Measurements from ENCODE around the gene SLC15A5. TPM values are rescaled to one million over a fixed set of nuclear protein-coding genes. Genes with fewer than 3 reads are reported as not detected.

SLC15A5 gene
- total RNA-seq, 1 experiment from 2014 or later: not detected

GRCh38 chr12:16163146-16163545, 114.3 kb downstream of the SLC15A5 start:
- intact Hi-C loops (cut with micrococcal nuclease; ENCODE audit: unreplicated experiment): loop anchor here (5.0 kb wide), 1 partner anchor 86 kb away; no protein-coding TSS in a partner anchor
- H3K9me3 Mint-ChIP-seq (ENCODE audit: low read depth, unreplicated experiment): no peaks in the 10 kb centered on the region
- TF ChIP-seq CTCF (IDR thresholded peaks at IDR 0.05; ENCODE audit: unreplicated experiment): no peak
- no peak overlapping the region for H3K27ac Mint-ChIP-seq (ENCODE audit: unreplicated experiment)
- no peak overlapping the region for H3K4me3 Mint-ChIP-seq (ENCODE audit: low read depth, unreplicated experiment)
- no peaks in the 10 kb centered on the region for H3K27me3 Mint-ChIP-seq (ENCODE audit: unreplicated experiment)
- DNase-seq: no peak
- no peaks in the 10 kb centered on the region for H3K36me3 Mint-ChIP-seq (ENCODE audit: insufficient read depth, unreplicated experiment)
- no peaks in the 10 kb centered on the region for H3K4me1 Mint-ChIP-seq (ENCODE audit: low read depth, unreplicated experiment)
- no TSS peak for BruUV-seq (replicated peaks)
- CTCF ChIA-PET: no interaction called here

- Mint-ChIP-seq H3K27ac (ENCODE audit: unreplicated experiment) (no peak overlapping the region), H3K27me3 (ENCODE audit: unreplicated experiment) (no peaks in the 10 kb centered on the region), H3K36me3 (ENCODE audit: insufficient read depth, unreplicated experiment) (no peaks in the 10 kb centered on the region), H3K4me1 (ENCODE audit: low read depth, unreplicated experiment) (no peaks in the 10 kb centered on the region), H3K4me3 (ENCODE audit: low read depth, unreplicated experiment) (no peak overlapping the region), H3K9me3 (ENCODE audit: low read depth, unreplicated experiment) (no peaks in the 10 kb centered on the region)
- DNase-seq: no peak
- BruUV-seq (replicated peaks): no TSS peak
- no peak for TF ChIP-seq CTCF (IDR thresholded peaks at IDR 0.05; ENCODE audit: unreplicated experiment)
- CTCF ChIA-PET: interaction anchor here (0.6 kb wide), 2 partner anchors 173 to 629 kb away, joined by 3 read pairs; no protein-coding TSS in a partner anchor
- intact Hi-C loops (cut with micrococcal nuclease; ENCODE audit: unreplicated experiment): no loop called here
Observed at GRCh38 chr12:16159571-16159970, 117.9 kb downstream of the SLC15A5 start.

GRCh38 chr12:16158050-16158449, 119.4 kb downstream of the SLC15A5 start:
- Mint-ChIP-seq H3K9me3 (ENCODE audit: low read depth, unreplicated experiment) (no peaks in the 10 kb centered on the region), H3K4me1 (ENCODE audit: low read depth, unreplicated experiment) (no peaks in the 10 kb centered on the region), H3K36me3 (ENCODE audit: insufficient read depth, unreplicated experiment) (no peaks in the 10 kb centered on the region), H3K27ac (ENCODE audit: unreplicated experiment) (no peak overlapping the region), H3K4me3 (ENCODE audit: low read depth, unreplicated experiment) (no peak overlapping the region), H3K27me3 (ENCODE audit: unreplicated experiment) (no peaks in the 10 kb centered on the region)
- no peak for DNase-seq
- BruUV-seq (replicated peaks): no TSS peak
- TF ChIP-seq CTCF (IDR thresholded peaks at IDR 0.05; ENCODE audit: unreplicated experiment): no peak
- CTCF ChIA-PET: no interaction called here
- intact Hi-C loops (cut with micrococcal nuclease; ENCODE audit: unreplicated experiment): no loop called here

GRCh38 chr12:16155938-16156337, 121.5 kb downstream of the SLC15A5 start:
- DNase-seq: no peak
- CTCF ChIA-PET: interaction anchor here (0.8 kb wide), 1 partner anchor 65 kb away, joined by 3 read pairs; no protein-coding TSS in a partner anchor
- Mint-ChIP-seq H3K27me3 (ENCODE audit: unreplicated experiment) (no peaks in the 10 kb centered on the region), H3K27ac (ENCODE audit: unreplicated experiment) (no peak overlapping the region), H3K4me3 (ENCODE audit: low read depth, unreplicated experiment) (no peak overlapping the region), H3K9me3 (ENCODE audit: low read depth, unreplicated experiment) (no peaks in the 10 kb centered on the region), H3K4me1 (ENCODE audit: low read depth, unreplicated experiment) (no peaks in the 10 kb centered on the region), H3K36me3 (ENCODE audit: insufficient read depth, unreplicated experiment) (no peaks in the 10 kb centered on the region)
- intact Hi-C loops (cut with micrococcal nuclease; ENCODE audit: unreplicated experiment): no loop called here
- BruUV-seq (replicated peaks): no TSS peak
- TF ChIP-seq CTCF (IDR thresholded peaks at IDR 0.05; ENCODE audit: unreplicated experiment): no peak
